Measurements from ENCODE around the gene ATG9A. TPM values are rescaled to one million over a fixed set of nuclear protein-coding genes. Genes with fewer than 3 reads are reported as not detected.

Gene ATG9A
- total RNA-seq, 1 donor from 2014 or later: 48.8 TPM

GRCh38 chr2:219245148-219245898, 15.9 kb upstream of the ATG9A start, which contains the start of the genes GLB1L and STK16:
GLB1L (minus strand) TSS chr2:219245444; CDS start chr2:219243573, 1,871 bp downstream.
STK16 (plus strand) TSS chr2:219245479; CDS start chr2:219246000, 521 bp downstream.
- Histone ChIP-seq H3K4me3 (ENCODE audit: insufficient read depth, low read depth, low read length) (peak within 1 kb of the TSS; percentile 94), H3K4me2 (ENCODE audit: low read length) (peak within 1 kb of the TSS; percentile 100), H3K9ac (ENCODE audit: low read length) (peak within 1 kb of the TSS; percentile 97), H2AFZ (ENCODE audit: low read depth, low read length) (peak within 1 kb of the TSS; percentile 83), H3K27me3 (ENCODE audit: insufficient read depth, low read length) (no peaks in the 10 kb centered on the region), H3K36me3 (ENCODE audit: insufficient read depth, low read length) (no peaks in the 10 kb centered on the region), H3K4me1 (ENCODE audit: insufficient read depth, low read length) (peaks cover 29% of the 10 kb centered on the region), H3K79me2 (ENCODE audit: insufficient read depth, low read length) (peaks cover 29% of the 10 kb centered on the region), H4K20me1 (ENCODE audit: insufficient read depth, low read length) (peaks cover 4% of the 10 kb centered on the region), H3K9me3 (ENCODE audit: insufficient read depth, low read depth, low read length) (no peaks in the 10 kb centered on the region), H3K27ac (ENCODE audit: low read depth, low read length) (peak within 1 kb of the TSS; percentile 95)
- peaks cover 22% of the 10 kb centered on the region for H3K4me1 Mint-ChIP-seq (ENCODE audit: low read depth, unreplicated experiment)
- H3K27me3 Mint-ChIP-seq (ENCODE audit: low read depth, unreplicated experiment): no peaks in the 10 kb centered on the region
- FAIRE-seq (no peak), DNase-seq (ENCODE audit: low read depth) (peak; percentile 83)
- H3K36me3 Mint-ChIP-seq (ENCODE audit: low read depth, unreplicated experiment): peaks cover 4% of the 10 kb centered on the region
- H3K4me3 Mint-ChIP-seq (ENCODE audit: unreplicated experiment): peak within 1 kb of the TSS; percentile 96
- no peaks in the 10 kb centered on the region for H3K9me3 Mint-ChIP-seq (ENCODE audit: unreplicated experiment)
- peak within 1 kb of the TSS; percentile 99 for H3K27ac Mint-ChIP-seq (ENCODE audit: unreplicated experiment)
- no peak for TF ChIP-seq EZH2 (IDR thresholded peaks at IDR 0.05; ENCODE audit: insufficient read depth, low read length)
- TF ChIP-seq CTCF (IDR thresholded peaks at IDR 0.05; ENCODE audit: insufficient read depth, low read depth, low read length): no peak

- H3K9ac ChIP-seq (ENCODE audit: low read length): peak overlapping the region; percentile 97
- no peaks in the 10 kb centered on the region for H3K9me3 Mint-ChIP-seq (ENCODE audit: unreplicated experiment)
- peak overlapping the region; percentile 95 for H3K27ac Mint-ChIP-seq (ENCODE audit: unreplicated experiment)
- no peak for DNase-seq (ENCODE audit: low read depth)
- peaks cover 20% of the 10 kb centered on the region for H3K4me1 Mint-ChIP-seq (ENCODE audit: low read depth, unreplicated experiment)
- H3K36me3 ChIP-seq (ENCODE audit: insufficient read depth, low read length): no peaks in the 10 kb centered on the region
- peaks cover 4% of the 10 kb centered on the region for H3K36me3 Mint-ChIP-seq (ENCODE audit: low read depth, unreplicated experiment)
- H3K27ac ChIP-seq (ENCODE audit: low read depth, low read length): peak overlapping the region; percentile 95
- no peaks in the 10 kb centered on the region for H3K27me3 Mint-ChIP-seq (ENCODE audit: low read depth, unreplicated experiment)
- H3K9me3 ChIP-seq (ENCODE audit: insufficient read depth, low read depth, low read length): no peaks in the 10 kb centered on the region
- H3K4me3 Mint-ChIP-seq (ENCODE audit: unreplicated experiment): peak overlapping the region; percentile 96
- TF ChIP-seq CTCF (IDR thresholded peaks at IDR 0.05; ENCODE audit: insufficient read depth, low read depth, low read length) (no peak), EZH2 (IDR thresholded peaks at IDR 0.05; ENCODE audit: insufficient read depth, low read length) (no peak)
- peak overlapping the region; percentile 94 for H3K4me3 ChIP-seq (ENCODE audit: insufficient read depth, low read depth, low read length)
- no peaks in the 10 kb centered on the region for H3K27me3 ChIP-seq (ENCODE audit: insufficient read depth, low read length)
- H4K20me1 ChIP-seq (ENCODE audit: insufficient read depth, low read length): peaks cover 1% of the 10 kb centered on the region
- FAIRE-seq: no peak
- H3K4me2 ChIP-seq (ENCODE audit: low read length): peak overlapping the region; percentile 100
- H3K4me1 ChIP-seq (ENCODE audit: insufficient read depth, low read length): peaks cover 25% of the 10 kb centered on the region
- H2AFZ ChIP-seq (ENCODE audit: low read depth, low read length): peak overlapping the region; percentile 83
- H3K79me2 ChIP-seq (ENCODE audit: insufficient read depth, low read length): peaks cover 29% of the 10 kb centered on the region
Observed at GRCh38 chr2:219244789-219245147, 15.3 kb upstream of the ATG9A start.

GRCh38 chr2:219243291-219243761, 13.9 kb upstream of the ATG9A start:
- DNase-seq (ENCODE audit: low read depth) (no peak), FAIRE-seq (no peak)
- Mint-ChIP-seq H3K36me3 (ENCODE audit: low read depth, unreplicated experiment) (peaks cover 5% of the 10 kb centered on the region), H3K4me1 (ENCODE audit: low read depth, unreplicated experiment) (peaks cover 7% of the 10 kb centered on the region), H3K9me3 (ENCODE audit: unreplicated experiment) (no peaks in the 10 kb centered on the region), H3K4me3 (ENCODE audit: unreplicated experiment) (no peak overlapping the region), H3K27me3 (ENCODE audit: low read depth, unreplicated experiment) (no peaks in the 10 kb centered on the region), H3K27ac (ENCODE audit: unreplicated experiment) (no peak overlapping the region)
- Histone ChIP-seq H2AFZ (ENCODE audit: low read depth, low read length) (no peak overlapping the region), H3K27me3 (ENCODE audit: insufficient read depth, low read length) (no peaks in the 10 kb centered on the region), H3K27ac (ENCODE audit: low read depth, low read length) (no peak overlapping the region), H3K4me1 (ENCODE audit: insufficient read depth, low read length) (peaks cover 15% of the 10 kb centered on the region), H4K20me1 (ENCODE audit: insufficient read depth, low read length) (no peaks in the 10 kb centered on the region), H3K4me2 (ENCODE audit: low read length) (no peak overlapping the region), H3K9ac (ENCODE audit: low read length) (no peak overlapping the region), H3K36me3 (ENCODE audit: insufficient read depth, low read length) (peaks cover 5% of the 10 kb centered on the region), H3K9me3 (ENCODE audit: insufficient read depth, low read depth, low read length) (no peaks in the 10 kb centered on the region), H3K79me2 (ENCODE audit: insufficient read depth, low read length) (peaks cover 29% of the 10 kb centered on the region), H3K4me3 (ENCODE audit: insufficient read depth, low read depth, low read length) (no peak overlapping the region)
- TF ChIP-seq CTCF (IDR thresholded peaks at IDR 0.05; ENCODE audit: insufficient read depth, low read depth, low read length) (no peak), EZH2 (IDR thresholded peaks at IDR 0.05; ENCODE audit: insufficient read depth, low read length) (no peak)

Measured in astrocyte (in vitro differentiated cells and primary cell).